Spleen (tissue), 7 donors: Measurements from ENCODE around the gene PPP1R14B.

ENCODE experiments used
- POLR2A ChIP-seq, 3 donors: fragments of 450-650 bp; IDR thresholded peaks; one replicate each; pipeline ENCODE4 v1.5.1; 2017; ENCODE audit warnings: antibody characterized with exemption in 3 of 3, mild to moderate bottlenecking in 1 of 3
- POLR2AphosphoS5 ChIP-seq, 3 donors: sonication (generic); formaldehyde crosslinking; IDR thresholded peaks; one replicate each; pipeline ENCODE4 v1.5.1; 2017; ENCODE audit warnings: antibody characterized with exemption in 3 of 3
- TF ChIP-seq, protein P1 (sequence below), 11 experiments: fragments of 200-600 bp in 7 of 11; fragments of 450-650 bp in 4 of 11; sonication (generic) in 4 of 11; IDR thresholded peaks in 8 of 11; conservative IDR thresholded peaks in 3 of 11; 1 replicate in 7 of 11; 2 replicates in 4 of 11; pipeline versions ENCODE4 v1.4.0 to v1.8.0; 2016 to 2021; ENCODE audit warnings: antibody characterized with exemption in 11 of 11, inconsistent platforms in 4 of 11, mild to moderate bottlenecking in 1 of 11
- donor health status: DM: no; HTN: no; CAD: no; lungs with moderate emphysema.
- donor health status: DM: no; HTN: no; CAD: no.
- donor health status: DM: no; HTN: no; CAD: no.

DNA sequence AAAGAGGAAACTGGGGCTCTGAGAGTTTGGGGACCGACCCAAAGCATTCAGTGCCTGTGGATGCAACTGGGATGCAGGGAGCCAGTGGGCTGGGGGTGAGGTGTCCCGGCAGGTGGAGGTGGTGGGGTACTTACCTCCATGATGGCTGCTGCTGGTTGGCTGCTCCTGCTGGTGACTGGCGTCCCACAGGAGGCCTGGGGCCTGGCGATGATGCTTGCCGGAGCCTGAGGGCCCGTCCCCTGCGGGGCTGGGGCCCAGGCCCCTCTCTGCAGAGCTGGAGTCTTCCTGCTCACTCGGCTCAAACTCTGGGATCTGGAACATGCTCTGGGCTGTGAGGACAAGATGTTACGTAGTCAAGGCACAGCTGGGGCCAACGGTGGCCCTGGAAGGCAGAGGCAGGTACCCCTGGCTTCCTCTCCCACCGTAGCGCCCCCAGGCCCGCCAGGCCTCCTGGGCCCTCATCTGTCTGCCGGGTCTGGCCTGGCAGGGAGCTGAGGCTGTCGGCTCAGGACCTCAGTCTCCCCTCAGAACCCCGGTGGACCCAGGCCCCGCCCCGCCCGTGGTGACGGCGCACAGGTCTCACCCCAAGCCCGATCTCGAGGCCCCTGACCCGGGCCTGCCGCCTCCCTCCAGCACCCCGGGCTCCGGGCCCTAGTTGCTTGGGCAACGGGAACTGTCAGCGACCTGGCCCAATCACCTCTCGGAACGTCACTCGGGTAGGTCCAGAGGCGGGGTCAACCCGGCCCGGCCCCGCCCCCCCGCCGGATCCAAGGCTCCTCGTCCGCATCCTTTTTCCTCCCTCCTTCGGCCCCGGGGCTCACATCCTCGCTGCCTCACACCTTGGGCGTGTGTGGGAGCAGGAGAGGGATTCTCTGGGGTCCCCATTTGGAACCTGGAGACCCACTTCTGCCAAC is 37.6 kb upstream of the PPP1R14B start, which contains the start of gene BAD:
- TF ChIP-seq, protein P1, sequence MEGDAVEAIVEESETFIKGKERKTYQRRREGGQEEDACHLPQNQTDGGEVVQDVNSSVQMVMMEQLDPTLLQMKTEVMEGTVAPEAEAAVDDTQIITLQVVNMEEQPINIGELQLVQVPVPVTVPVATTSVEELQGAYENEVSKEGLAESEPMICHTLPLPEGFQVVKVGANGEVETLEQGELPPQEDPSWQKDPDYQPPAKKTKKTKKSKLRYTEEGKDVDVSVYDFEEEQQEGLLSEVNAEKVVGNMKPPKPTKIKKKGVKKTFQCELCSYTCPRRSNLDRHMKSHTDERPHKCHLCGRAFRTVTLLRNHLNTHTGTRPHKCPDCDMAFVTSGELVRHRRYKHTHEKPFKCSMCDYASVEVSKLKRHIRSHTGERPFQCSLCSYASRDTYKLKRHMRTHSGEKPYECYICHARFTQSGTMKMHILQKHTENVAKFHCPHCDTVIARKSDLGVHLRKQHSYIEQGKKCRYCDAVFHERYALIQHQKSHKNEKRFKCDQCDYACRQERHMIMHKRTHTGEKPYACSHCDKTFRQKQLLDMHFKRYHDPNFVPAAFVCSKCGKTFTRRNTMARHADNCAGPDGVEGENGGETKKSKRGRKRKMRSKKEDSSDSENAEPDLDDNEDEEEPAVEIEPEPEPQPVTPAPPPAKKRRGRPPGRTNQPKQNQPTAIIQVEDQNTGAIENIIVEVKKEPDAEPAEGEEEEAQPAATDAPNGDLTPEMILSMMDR (IDR thresholded peaks at IDR 0.05 in 8 of 11, conservative IDR thresholded peaks at IDR 0.05 in 3 of 11) = peak in 1 of 11 experiments; percentile 16
- TF ChIP-seq POLR2AphosphoS5 (IDR thresholded peaks at IDR 0.05) (peak; percentile 73 to 83 (median 78)), POLR2A (IDR thresholded peaks at IDR 0.05) (no peak)
